ENCODE results near the gene PIK3R5.

The PIK3R5 gene

GRCh38 chr17:8964801-8965393 lies 610 bp downstream of the PIK3R5 start:
- Histone ChIP-seq H3K36me3 (ENCODE audit: control insufficient read depth, insufficient read depth, low read length) (no peaks in the 10 kb centered on the region), H3K4me1 (ENCODE audit: control insufficient read depth, insufficient read depth, low read length) (peaks cover 3% of the 10 kb centered on the region; the same call in 1 of the 2 replicates), H3K27ac (ENCODE audit: low read length) (no peak overlapping the region), H3K4me3 (ENCODE audit: low read length) (peak overlapping the region; percentile 60; the same call in 1 of the 2 replicates), H3K9me3 (ENCODE audit: control insufficient read depth, insufficient read depth, low read length) (no peaks in the 10 kb centered on the region), H3K27me3 (ENCODE audit: control insufficient read depth, insufficient read depth, low read length) (peaks cover 6% of the 10 kb centered on the region; the same call in 1 of the 2 replicates)
- no peak for DNase-seq (ENCODE audit: low read depth, low spot score)
- no CpG with 5 or more reads among the region's 32 CpGs for WGBS (ENCODE audit: insufficient coverage, insufficient read length)

GRCh38 chr17:8963647-8964258 lies 1.8 kb downstream of the PIK3R5 start:
- H3K4me3 ChIP-seq (ENCODE audit: low read length), result no peak overlapping the region
- WGBS (ENCODE audit: insufficient coverage, insufficient read length), result no CpG with 5 or more reads among the region's 13 CpGs
- no peak for DNase-seq (ENCODE audit: low read depth, low spot score)
- H3K27ac ChIP-seq (ENCODE audit: low read length), result no peak overlapping the region
- peaks cover 7% of the 10 kb centered on the region; the same call in 1 of the 2 replicates for H3K27me3 ChIP-seq (ENCODE audit: control insufficient read depth, insufficient read depth, low read length)
- no peaks in the 10 kb centered on the region for H3K9me3 ChIP-seq (ENCODE audit: control insufficient read depth, insufficient read depth, low read length)
- H3K4me1 ChIP-seq (ENCODE audit: control insufficient read depth, insufficient read depth, low read length), result peaks cover 3% of the 10 kb centered on the region; the same call in 1 of the 2 replicates
- H3K36me3 ChIP-seq (ENCODE audit: control insufficient read depth, insufficient read depth, low read length), result no peaks in the 10 kb centered on the region

- no peak overlapping the region for H3K4me3 ChIP-seq (ENCODE audit: low read length)
- no peaks in the 10 kb centered on the region for H3K9me3 ChIP-seq (ENCODE audit: control insufficient read depth, insufficient read depth, low read length)
- H3K4me1 ChIP-seq (ENCODE audit: control insufficient read depth, insufficient read depth, low read length), result peaks cover 3% of the 10 kb centered on the region; the same call in 1 of the 2 replicates
- H3K27ac ChIP-seq (ENCODE audit: low read length), result no peak overlapping the region
- no CpG with 5 or more reads among the region's 3 CpGs for WGBS (ENCODE audit: insufficient coverage, insufficient read length)
- H3K36me3 ChIP-seq (ENCODE audit: control insufficient read depth, insufficient read depth, low read length), result no peaks in the 10 kb centered on the region
- no peak for DNase-seq (ENCODE audit: low read depth, low spot score)
- peaks cover 7% of the 10 kb centered on the region; the same call in 1 of the 2 replicates for H3K27me3 ChIP-seq (ENCODE audit: control insufficient read depth, insufficient read depth, low read length)
Measured at GRCh38 chr17:8963014-8963413, 2.5 kb downstream of the PIK3R5 start.

- Histone ChIP-seq H3K27me3 (ENCODE audit: control insufficient read depth, insufficient read depth, low read length) (peaks cover 7% of the 10 kb centered on the region; the same call in 1 of the 2 replicates), H3K36me3 (ENCODE audit: control insufficient read depth, insufficient read depth, low read length) (no peaks in the 10 kb centered on the region), H3K27ac (ENCODE audit: low read length) (no peak overlapping the region), H3K9me3 (ENCODE audit: control insufficient read depth, insufficient read depth, low read length) (no peaks in the 10 kb centered on the region), H3K4me3 (ENCODE audit: low read length) (no peak overlapping the region), H3K4me1 (ENCODE audit: control insufficient read depth, insufficient read depth, low read length) (peaks cover 3% of the 10 kb centered on the region; the same call in 1 of the 2 replicates)
- no peak for DNase-seq (ENCODE audit: low read depth, low spot score)
- no CpG with 5 or more reads among the region's 5 CpGs for WGBS (ENCODE audit: insufficient coverage, insufficient read length)
Measured at GRCh38 chr17:8961829-8962228, 3.7 kb downstream of the PIK3R5 start.

GRCh38 chr17:8960325-8961140 lies 5.0 kb downstream of the PIK3R5 start:
- H3K9me3 ChIP-seq (ENCODE audit: control insufficient read depth, insufficient read depth, low read length), result no peaks in the 10 kb centered on the region
- H3K27me3 ChIP-seq (ENCODE audit: control insufficient read depth, insufficient read depth, low read length), result peaks cover 7% of the 10 kb centered on the region; the same call in 1 of the 2 replicates
- H3K27ac ChIP-seq (ENCODE audit: low read length), result no peak overlapping the region
- no peak overlapping the region for H3K4me3 ChIP-seq (ENCODE audit: low read length)
- DNase-seq (ENCODE audit: low read depth, low spot score), result no peak
- no peaks in the 10 kb centered on the region for H3K36me3 ChIP-seq (ENCODE audit: control insufficient read depth, insufficient read depth, low read length)
- WGBS (ENCODE audit: insufficient coverage, insufficient read length), result no CpG with 5 or more reads among the region's 10 CpGs
- 0 out of 2 replicates have a peak, but pooled peaks cover 3% of the 10 kb centered on the region for H3K4me1 ChIP-seq (ENCODE audit: control insufficient read depth, insufficient read depth, low read length)

GRCh38 chr17:8959312-8959918 lies 6.1 kb downstream of the PIK3R5 start:
- Histone ChIP-seq H3K36me3 (ENCODE audit: control insufficient read depth, insufficient read depth, low read length) (no peaks in the 10 kb centered on the region), H3K4me1 (ENCODE audit: control insufficient read depth, insufficient read depth, low read length) (0 out of 2 replicates have a peak, but pooled peaks cover 2% of the 10 kb centered on the region), H3K9me3 (ENCODE audit: control insufficient read depth, insufficient read depth, low read length) (no peaks in the 10 kb centered on the region), H3K27me3 (ENCODE audit: control insufficient read depth, insufficient read depth, low read length) (peaks cover 1% of the 10 kb centered on the region; the same call in 1 of the 2 replicates), H3K27ac (ENCODE audit: low read length) (no peak overlapping the region), H3K4me3 (ENCODE audit: low read length) (no peak overlapping the region)
- no CpG with 5 or more reads among the region's 9 CpGs for WGBS (ENCODE audit: insufficient coverage, insufficient read length)
- DNase-seq (ENCODE audit: low read depth, low spot score), result no peak

GRCh38 chr17:8957721-8958120 lies 7.8 kb downstream of the PIK3R5 start:
- no peak for DNase-seq (ENCODE audit: low read depth, low spot score)
- 0 out of 2 replicates have a peak, but pooled peaks cover 3% of the 10 kb centered on the region for H3K4me1 ChIP-seq (ENCODE audit: control insufficient read depth, insufficient read depth, low read length)
- no CpG with 5 or more reads among the region's 8 CpGs for WGBS (ENCODE audit: insufficient coverage, insufficient read length)
- no peak overlapping the region for H3K4me3 ChIP-seq (ENCODE audit: low read length)
- 0 out of 2 replicates have a peak, but pooled peaks cover 1% of the 10 kb centered on the region for H3K27me3 ChIP-seq (ENCODE audit: control insufficient read depth, insufficient read depth, low read length)
- no peaks in the 10 kb centered on the region for H3K9me3 ChIP-seq (ENCODE audit: control insufficient read depth, insufficient read depth, low read length)
- H3K36me3 ChIP-seq (ENCODE audit: control insufficient read depth, insufficient read depth, low read length), result no peaks in the 10 kb centered on the region
- H3K27ac ChIP-seq (ENCODE audit: low read length), result no peak overlapping the region

- Histone ChIP-seq H3K4me1 (ENCODE audit: control insufficient read depth, insufficient read depth, low read length) (0 out of 2 replicates have a peak, but pooled peaks cover 3% of the 10 kb centered on the region), H3K27me3 (ENCODE audit: control insufficient read depth, insufficient read depth, low read length) (0 out of 2 replicates have a peak, but pooled peaks cover 1% of the 10 kb centered on the region), H3K36me3 (ENCODE audit: control insufficient read depth, insufficient read depth, low read length) (no peaks in the 10 kb centered on the region), H3K9me3 (ENCODE audit: control insufficient read depth, insufficient read depth, low read length) (no peaks in the 10 kb centered on the region), H3K4me3 (ENCODE audit: low read length) (no peak overlapping the region), H3K27ac (ENCODE audit: low read length) (no peak overlapping the region)
- DNase-seq (ENCODE audit: low read depth, low spot score), result no peak
- no CpG with 5 or more reads among the region's 5 CpGs for WGBS (ENCODE audit: insufficient coverage, insufficient read length)
Measured at GRCh38 chr17:8956465-8956902, 9.0 kb downstream of the PIK3R5 start.

GRCh38 chr17:8955021-8955959 lies 10.2 kb downstream of the PIK3R5 start:
- WGBS (ENCODE audit: insufficient coverage, insufficient read length), result no CpG with 5 or more reads among the region's 12 CpGs
- Histone ChIP-seq H3K4me1 (ENCODE audit: control insufficient read depth, insufficient read depth, low read length) (0 out of 2 replicates have a peak, but pooled peaks cover 2% of the 10 kb centered on the region), H3K9me3 (ENCODE audit: control insufficient read depth, insufficient read depth, low read length) (no peaks in the 10 kb centered on the region), H3K27ac (ENCODE audit: low read length) (no peak overlapping the region), H3K36me3 (ENCODE audit: control insufficient read depth, insufficient read depth, low read length) (no peaks in the 10 kb centered on the region), H3K4me3 (ENCODE audit: low read length) (no peak overlapping the region), H3K27me3 (ENCODE audit: control insufficient read depth, insufficient read depth, low read length) (0 out of 2 replicates have a peak, but pooled peaks cover 1% of the 10 kb centered on the region)
- DNase-seq (ENCODE audit: low read depth, low spot score), result no peak

Data from iPS DF 6.9 (cell line).